ENCODE measurements around the gene GCNT3.

DNA sequence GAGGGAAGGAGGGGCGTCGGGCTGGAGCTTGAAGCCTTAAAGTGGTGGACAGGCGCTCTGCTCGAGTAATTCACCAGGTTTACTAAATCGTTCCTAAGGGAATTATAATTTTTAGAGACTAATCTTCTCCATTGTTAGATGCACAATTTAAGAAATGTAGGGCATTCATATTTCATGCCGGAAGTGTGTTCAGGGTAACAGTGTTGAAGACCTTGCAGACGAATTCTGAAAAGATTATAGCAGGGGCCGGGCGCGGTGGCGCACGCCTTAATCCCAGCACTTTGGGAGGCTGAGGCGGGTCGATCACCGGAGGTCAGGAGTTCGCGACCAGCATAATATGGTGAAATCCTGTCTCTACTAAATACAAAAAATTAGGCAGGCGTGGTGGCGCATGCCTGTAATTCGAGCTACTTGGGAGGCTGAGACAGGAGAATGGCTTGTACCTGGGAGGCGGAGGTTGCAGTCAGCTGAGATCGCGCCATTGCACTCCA, 46.1 kb downstream of the GCNT3 start:
- TF ChIP-seq POLR2A (IDR thresholded peaks at IDR 0.05; ENCODE audit: low read depth, low read length) (no peak; the same call in 1 of the 2 replicates), TAF1 (IDR thresholded peaks at IDR 0.05; ENCODE audit: low read depth, low read length) (no peak), SPI1 (IDR thresholded peaks at IDR 0.05; ENCODE audit: low read depth, low read length) (no peak)

Data from GM12891 (cell line).